ENCODE measurements around the gene MAPK10. TPM values are rescaled to one million over a fixed set of nuclear protein-coding genes. Genes with fewer than 3 reads are reported as not detected.
"Not testable (repeated sequence)": the region's sequence is repeated elsewhere in the genome, so short reads cannot be mapped to it uniquely, and the experiment has no call there.

MAPK10 gene
- total RNA-seq, 1 donor from 2014 or later: 4.0 TPM

GRCh38 chr4:86089781-86090323 is 270.0 kb downstream of the MAPK10 start:
- ATAC-seq (ENCODE audit: poor library complexity): no peak
- intact Hi-C loops (cut with DNase I): no loop called here
- no peak for DNase-seq

- no peak for DNase-seq
- no peak for ATAC-seq (ENCODE audit: poor library complexity)
- intact Hi-C loops (cut with DNase I): no loop called here
Measured at GRCh38 chr4:86089053-86089452, 270.8 kb downstream of the MAPK10 start.

- DNase-seq; intact Hi-C loops (cut with DNase I); ATAC-seq (ENCODE audit: poor library complexity): not testable (repeated sequence)
Measured at GRCh38 chr4:86075796-86076195, 284.1 kb downstream of the MAPK10 start.

- ATAC-seq (ENCODE audit: poor library complexity): no peak
- DNase-seq: no peak
- intact Hi-C loops (cut with DNase I): no loop called here
Measured at GRCh38 chr4:86060341-86060740, 299.5 kb downstream of the MAPK10 start.

GRCh38 chr4:86058621-86059020 is 301.2 kb downstream of the MAPK10 start:
- intact Hi-C loops (cut with DNase I): no loop called here
- ATAC-seq (ENCODE audit: poor library complexity) (no peak), DNase-seq (no peak)

- intact Hi-C loops (cut with DNase I): no loop called here
Measured at GRCh38 chr4:86055898-86056297, 304.0 kb downstream of the MAPK10 start.

GRCh38 chr4:86054286-86055032 is 305.4 kb downstream of the MAPK10 start:
- ATAC-seq (ENCODE audit: poor library complexity) (no peak), DNase-seq (no peak)
- intact Hi-C loops (cut with DNase I): no loop called here

More at GRCh38 chr4:86055898-86056297, 304.0 kb downstream of the MAPK10 start:
- DNase-seq (no peak), ATAC-seq (ENCODE audit: poor library complexity) (no peak)

- DNase-seq (no peak), ATAC-seq (ENCODE audit: poor library complexity) (no peak)
- intact Hi-C loops (cut with DNase I): no loop called here
Measured at GRCh38 chr4:86050496-86050895, 309.4 kb downstream of the MAPK10 start.

- intact Hi-C loops (cut with DNase I): loop anchor here (10.0 kb wide), 3 partner anchors 254 to 964 kb away; no protein-coding TSS in a partner anchor
- ATAC-seq (ENCODE audit: poor library complexity): no peak
Measured at GRCh38 chr4:86048426-86048825, 311.4 kb downstream of the MAPK10 start.

GRCh38 chr4:86044593-86044985 is 315.3 kb downstream of the MAPK10 start:
- ATAC-seq (ENCODE audit: poor library complexity) (no peak), DNase-seq (no peak)
- intact Hi-C loops (cut with DNase I): loop anchor here (10.0 kb wide), 3 partner anchors 250 to 960 kb away; no protein-coding TSS in a partner anchor

More at GRCh38 chr4:86048426-86048825, 311.4 kb downstream of the MAPK10 start:
- no peak for DNase-seq

- DNase-seq: no peak
- peak; percentile 85 for ATAC-seq (ENCODE audit: poor library complexity)
- intact Hi-C loops (cut with DNase I): loop anchor here (10.0 kb wide), 3 partner anchors 249 to 959 kb away; no protein-coding TSS in a partner anchor
Measured at GRCh38 chr4:86043755-86044592, 315.9 kb downstream of the MAPK10 start.

- ATAC-seq (ENCODE audit: poor library complexity) (peak; percentile 71), DNase-seq (no peak)
- intact Hi-C loops (cut with DNase I): no loop called here
Measured at GRCh38 chr4:86038037-86038436, 321.8 kb downstream of the MAPK10 start.

GRCh38 chr4:86036736-86037135 is 323.1 kb downstream of the MAPK10 start:
- ATAC-seq (ENCODE audit: poor library complexity) (no peak), DNase-seq (no peak)
- intact Hi-C loops (cut with DNase I): no loop called here

- intact Hi-C loops (cut with DNase I): no loop called here
- no peak for ATAC-seq (ENCODE audit: poor library complexity)
- no peak for DNase-seq
Measured at GRCh38 chr4:86035688-86036087, 324.2 kb downstream of the MAPK10 start.

GRCh38 chr4:86034616-86035015 is 325.2 kb downstream of the MAPK10 start:
- no peak for DNase-seq
- intact Hi-C loops (cut with DNase I): no loop called here
- no peak for ATAC-seq (ENCODE audit: poor library complexity)

GRCh38 chr4:86033171-86033570 is 326.7 kb downstream of the MAPK10 start:
- intact Hi-C loops (cut with DNase I): no loop called here
- DNase-seq (peak; percentile 75), ATAC-seq (ENCODE audit: poor library complexity) (peak; percentile 88)

GRCh38 chr4:86032476-86033022 is 327.3 kb downstream of the MAPK10 start:
- intact Hi-C loops (cut with DNase I): no loop called here

GRCh38 chr4:86031927-86032326 is 327.9 kb downstream of the MAPK10 start:
- no peak for ATAC-seq (ENCODE audit: poor library complexity)
- intact Hi-C loops (cut with DNase I): no loop called here
- DNase-seq: no peak

More at GRCh38 chr4:86032476-86033022, 327.3 kb downstream of the MAPK10 start:
- ATAC-seq (ENCODE audit: poor library complexity) (peak; percentile 92), DNase-seq (peak; percentile 47)

GRCh38 chr4:86026720-86027119 is 333.1 kb downstream of the MAPK10 start:
- DNase-seq (no peak), ATAC-seq (ENCODE audit: poor library complexity) (no peak)
- intact Hi-C loops (cut with DNase I): no loop called here
